NCI-H1694 (cell line): ENCODE results near the gene AK9.

Source experiments
- DNase-seq: peaks from one replicate; lab custom pipeline; 2025; lab: John Stamatoyannopoulos, UW

The AK9 gene

GRCh38 chr6:109510358-109510757, 180.6 kb downstream of the AK9 start:
- no peak for DNase-seq

- no peak for DNase-seq
These were observed 182.7 kb downstream of the AK9 start for GRCh38 chr6:109508166-109508860.

- DNase-seq: no peak
These were observed 183.4 kb downstream of the AK9 start for GRCh38 chr6:109507490-109508072.

- DNase-seq: no peak
These were observed 184.2 kb downstream of the AK9 start for GRCh38 chr6:109506841-109507240.

GRCh38 chr6:109506314-109506713, 184.7 kb downstream of the AK9 start:
- no peak for DNase-seq

GRCh38 chr6:109503327-109504224, 187.4 kb downstream of the AK9 start:
- no peak for DNase-seq

GRCh38 chr6:109498936-109499335, 192.1 kb downstream of the AK9 start:
- no peak for DNase-seq

GRCh38 chr6:109498052-109498451, 192.9 kb downstream of the AK9 start:
- no peak for DNase-seq

- DNase-seq: no peak
These were observed 194.8 kb downstream of the AK9 start for GRCh38 chr6:109496036-109496772.

GRCh38 chr6:109493865-109494264, 197.1 kb downstream of the AK9 start:
- no peak for DNase-seq

GRCh38 chr6:109491207-109491938, 199.6 kb downstream of the AK9 start:
- DNase-seq: no peak

GRCh38 chr6:109490713-109491112, 200.3 kb downstream of the AK9 start:
- DNase-seq: no peak

- no peak for DNase-seq
These were observed 203.0 kb downstream of the AK9 start for GRCh38 chr6:109488001-109488400.

- DNase-seq: no peak
These were observed 204.9 kb downstream of the AK9 start for GRCh38 chr6:109486068-109486467.

GRCh38 chr6:109485266-109485935, 205.6 kb downstream of the AK9 start:
- DNase-seq: peak; percentile 6

GRCh38 chr6:109484122-109484521, 206.9 kb downstream of the AK9 start:
- DNase-seq: no peak

GRCh38 chr6:109483735-109484057, 207.3 kb downstream of the AK9 start:
- DNase-seq: no peak

GRCh38 chr6:109482905-109483734, 207.9 kb downstream of the AK9 start, which contains the start of gene ZBTB24:
Gene ZBTB24 (minus strand): TSS chr6:109483219. CDS start chr6:109482026, 1,193 bp downstream.
- peak; percentile 80 for DNase-seq

- DNase-seq: no peak
These were observed 210.0 kb downstream of the AK9 start for GRCh38 chr6:109480993-109481480.
